ENCODE results near the gene ELFN2. TPM values are rescaled to one million over a fixed set of nuclear protein-coding genes. Genes with fewer than 3 reads are reported as not detected.

Gene ELFN2
- polyA plus RNA-seq, 1 donor from 2014 or later: 4.4 TPM

DNA sequence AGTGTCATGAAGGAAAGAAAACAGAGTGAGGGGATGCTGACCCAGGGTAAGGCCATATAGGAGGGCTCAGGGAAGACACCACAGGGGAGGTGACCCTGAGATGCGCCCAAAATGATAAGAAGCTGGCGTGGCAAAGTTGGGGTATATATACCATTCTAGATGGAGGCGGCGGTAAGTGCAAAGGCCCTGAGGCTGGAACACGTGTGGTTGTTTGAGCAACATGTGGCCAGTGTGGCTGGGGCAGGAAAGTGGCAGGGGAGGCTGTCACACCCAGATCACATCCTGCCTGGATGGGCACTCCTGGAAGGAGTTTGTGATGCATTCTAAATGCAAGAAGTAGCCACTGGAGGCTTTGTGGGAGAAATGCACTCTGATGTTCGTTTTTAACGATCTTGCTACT is 74.8 kb downstream of the ELFN2 start:
- H3K4me3 ChIP-seq (ENCODE audit: low read length): no peak overlapping the region
- H3K27me3 ChIP-seq (ENCODE audit: insufficient read depth, low read depth, low read length): no peaks in the 10 kb centered on the region
- no peak overlapping the region for H3K27ac ChIP-seq (ENCODE audit: low read length)
- no peaks in the 10 kb centered on the region for H3K9me3 ChIP-seq (ENCODE audit: low read length)
- H3K4me2 ChIP-seq (ENCODE audit: low read length): no peak overlapping the region
- TF ChIP-seq SMC3 (conservative IDR thresholded peaks at IDR 0.05; ENCODE audit: poor library complexity): no peak
- TF ChIP-seq, protein P1, sequence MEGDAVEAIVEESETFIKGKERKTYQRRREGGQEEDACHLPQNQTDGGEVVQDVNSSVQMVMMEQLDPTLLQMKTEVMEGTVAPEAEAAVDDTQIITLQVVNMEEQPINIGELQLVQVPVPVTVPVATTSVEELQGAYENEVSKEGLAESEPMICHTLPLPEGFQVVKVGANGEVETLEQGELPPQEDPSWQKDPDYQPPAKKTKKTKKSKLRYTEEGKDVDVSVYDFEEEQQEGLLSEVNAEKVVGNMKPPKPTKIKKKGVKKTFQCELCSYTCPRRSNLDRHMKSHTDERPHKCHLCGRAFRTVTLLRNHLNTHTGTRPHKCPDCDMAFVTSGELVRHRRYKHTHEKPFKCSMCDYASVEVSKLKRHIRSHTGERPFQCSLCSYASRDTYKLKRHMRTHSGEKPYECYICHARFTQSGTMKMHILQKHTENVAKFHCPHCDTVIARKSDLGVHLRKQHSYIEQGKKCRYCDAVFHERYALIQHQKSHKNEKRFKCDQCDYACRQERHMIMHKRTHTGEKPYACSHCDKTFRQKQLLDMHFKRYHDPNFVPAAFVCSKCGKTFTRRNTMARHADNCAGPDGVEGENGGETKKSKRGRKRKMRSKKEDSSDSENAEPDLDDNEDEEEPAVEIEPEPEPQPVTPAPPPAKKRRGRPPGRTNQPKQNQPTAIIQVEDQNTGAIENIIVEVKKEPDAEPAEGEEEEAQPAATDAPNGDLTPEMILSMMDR (IDR thresholded peaks at IDR 0.05; ENCODE audit: poor library complexity, severe bottlenecking): no peak
- no peak for TF ChIP-seq POLR2AphosphoS5 (IDR thresholded peaks at IDR 0.05)
- H3F3A ChIP-seq (ENCODE audit: insufficient read depth, low read length, poor library complexity, severe bottlenecking): no peaks in the 10 kb centered on the region
- H3K9me2 ChIP-seq (ENCODE audit: insufficient read depth, low read length): no peaks in the 10 kb centered on the region
- no peaks in the 10 kb centered on the region for H4K20me1 ChIP-seq (ENCODE audit: insufficient read depth)
- H2AFZ ChIP-seq (ENCODE audit: low read depth, low read length): no peak overlapping the region
- no peak overlapping the region for H3K9ac ChIP-seq (ENCODE audit: low read length)
- H3K36me3 ChIP-seq (ENCODE audit: insufficient read depth, low read length): no peaks in the 10 kb centered on the region
- no peaks in the 10 kb centered on the region for H3K79me2 ChIP-seq (replicated peaks; ENCODE audit: insufficient read depth, low read length)

DNA sequence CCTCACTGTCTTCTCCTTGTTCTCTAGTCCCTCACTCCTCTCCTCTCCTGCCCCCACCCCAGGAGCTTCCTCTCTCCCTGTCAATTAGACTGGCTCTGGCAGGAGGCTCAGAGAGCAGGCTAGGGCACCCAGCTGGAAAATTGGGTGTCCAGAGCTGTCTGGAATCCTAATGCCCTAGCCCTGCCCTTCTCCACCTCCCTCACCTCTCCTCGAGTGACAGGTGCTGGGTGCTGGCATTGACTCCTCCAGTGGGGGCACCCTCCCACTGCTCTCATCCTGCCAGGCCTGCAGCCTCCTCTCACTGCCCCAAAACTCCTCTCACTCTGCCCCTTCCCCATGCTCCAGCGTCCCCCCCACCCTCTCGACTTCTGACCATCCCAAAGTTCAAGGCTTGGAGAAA is 76.0 kb downstream of the ELFN2 start:
- TF ChIP-seq POLR2AphosphoS5 (IDR thresholded peaks at IDR 0.05): no peak
- TF ChIP-seq EP300 (conservative IDR thresholded peaks at IDR 0.05; ENCODE audit: poor library complexity, severe bottlenecking): no peak
- no peak for TF ChIP-seq TAF1 (IDR thresholded peaks at IDR 0.05; ENCODE audit: low read depth)
- no peak for TF ChIP-seq MXI1 (conservative IDR thresholded peaks at IDR 0.05; ENCODE audit: poor library complexity, severe bottlenecking)
- TF ChIP-seq SMC3 (conservative IDR thresholded peaks at IDR 0.05; ENCODE audit: poor library complexity): no peak
- TF ChIP-seq, protein P1 (IDR thresholded peaks at IDR 0.05; ENCODE audit: poor library complexity, severe bottlenecking): no peak
- TF ChIP-seq, protein P2, sequence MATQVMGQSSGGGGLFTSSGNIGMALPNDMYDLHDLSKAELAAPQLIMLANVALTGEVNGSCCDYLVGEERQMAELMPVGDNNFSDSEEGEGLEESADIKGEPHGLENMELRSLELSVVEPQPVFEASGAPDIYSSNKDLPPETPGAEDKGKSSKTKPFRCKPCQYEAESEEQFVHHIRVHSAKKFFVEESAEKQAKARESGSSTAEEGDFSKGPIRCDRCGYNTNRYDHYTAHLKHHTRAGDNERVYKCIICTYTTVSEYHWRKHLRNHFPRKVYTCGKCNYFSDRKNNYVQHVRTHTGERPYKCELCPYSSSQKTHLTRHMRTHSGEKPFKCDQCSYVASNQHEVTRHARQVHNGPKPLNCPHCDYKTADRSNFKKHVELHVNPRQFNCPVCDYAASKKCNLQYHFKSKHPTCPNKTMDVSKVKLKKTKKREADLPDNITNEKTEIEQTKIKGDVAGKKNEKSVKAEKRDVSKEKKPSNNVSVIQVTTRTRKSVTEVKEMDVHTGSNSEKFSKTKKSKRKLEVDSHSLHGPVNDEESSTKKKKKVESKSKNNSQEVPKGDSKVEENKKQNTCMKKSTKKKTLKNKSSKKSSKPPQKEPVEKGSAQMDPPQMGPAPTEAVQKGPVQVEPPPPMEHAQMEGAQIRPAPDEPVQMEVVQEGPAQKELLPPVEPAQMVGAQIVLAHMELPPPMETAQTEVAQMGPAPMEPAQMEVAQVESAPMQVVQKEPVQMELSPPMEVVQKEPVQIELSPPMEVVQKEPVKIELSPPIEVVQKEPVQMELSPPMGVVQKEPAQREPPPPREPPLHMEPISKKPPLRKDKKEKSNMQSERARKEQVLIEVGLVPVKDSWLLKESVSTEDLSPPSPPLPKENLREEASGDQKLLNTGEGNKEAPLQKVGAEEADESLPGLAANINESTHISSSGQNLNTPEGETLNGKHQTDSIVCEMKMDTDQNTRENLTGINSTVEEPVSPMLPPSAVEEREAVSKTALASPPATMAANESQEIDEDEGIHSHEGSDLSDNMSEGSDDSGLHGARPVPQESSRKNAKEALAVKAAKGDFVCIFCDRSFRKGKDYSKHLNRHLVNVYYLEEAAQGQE (IDR thresholded peaks at IDR 0.05; ENCODE audit: borderline replicate concordance): no peak
- no peak for TF ChIP-seq EZH2 (IDR thresholded peaks at IDR 0.05; ENCODE audit: borderline replicate concordance, insufficient read depth, low read length, poor library complexity, severe bottlenecking)
- TF ChIP-seq RAD21 (conservative IDR thresholded peaks at IDR 0.05): no peak
- Histone ChIP-seq H3K27me3 (ENCODE audit: insufficient read depth, low read depth, low read length) (no peaks in the 10 kb centered on the region), H3K4me3 (ENCODE audit: low read length) (no peak overlapping the region), H4K20me1 (ENCODE audit: insufficient read depth) (no peaks in the 10 kb centered on the region), H3F3A (ENCODE audit: insufficient read depth, low read length, poor library complexity, severe bottlenecking) (no peaks in the 10 kb centered on the region), H2AFZ (ENCODE audit: low read depth, low read length) (no peak overlapping the region), H3K9ac (ENCODE audit: low read length) (no peak overlapping the region), H3K9me2 (ENCODE audit: insufficient read depth, low read length) (no peaks in the 10 kb centered on the region), H3K27ac (ENCODE audit: low read length) (no peak overlapping the region), H3K79me2 (replicated peaks; ENCODE audit: insufficient read depth, low read length) (no peaks in the 10 kb centered on the region), H3K9me3 (ENCODE audit: low read length) (no peaks in the 10 kb centered on the region), H3K4me2 (ENCODE audit: low read length) (no peak overlapping the region), H3K36me3 (ENCODE audit: insufficient read depth, low read length) (no peaks in the 10 kb centered on the region)

All from neural cell (in vitro differentiated cells).